HG03108 (cell line): Measurements from ENCODE around the gene HMGB2.
A peak's percentile ranks its signal among the peaks of the same experiment; 100 is the strongest.

Source experiments
- ATAC-seq: cut with Tn5 transposase; IDR thresholded peaks from one replicate; pipeline ENCODE4 v1.9.1; 2021; ENCODE audit warnings: moderate library complexity; ENCODE audit not compliant: unreplicated experiment

Gene HMGB2

GRCh38 chr4:173334085-173334890, at the start of gene HMGB2:
TSS of gene HMGB2 (minus strand) at chr4:173334358. CDS start at chr4:173333649, 709 bp downstream.
- ATAC-seq = peak; percentile 93

- ATAC-seq = no peak
These were observed 48.2 kb upstream of the HMGB2 start for GRCh38 chr4:173382349-173382748.

GRCh38 chr4:173381610-173382009, 47.5 kb upstream of the HMGB2 start:
- ATAC-seq = no peak

GRCh38 chr4:173380987-173381386, 46.8 kb upstream of the HMGB2 start:
- no peak for ATAC-seq

GRCh38 chr4:173379929-173380328, 45.8 kb upstream of the HMGB2 start:
- ATAC-seq = no peak

- no peak for ATAC-seq
These were observed 40.4 kb upstream of the HMGB2 start for GRCh38 chr4:173374588-173374987.

- ATAC-seq = peak; percentile 15
These were observed 37.4 kb upstream of the HMGB2 start for GRCh38 chr4:173371292-173372192.

GRCh38 chr4:173370477-173371291, 36.5 kb upstream of the HMGB2 start, which contains the start of gene SAP30:
TSS of gene SAP30 (plus strand) at chr4:173370954. CDS start at chr4:173371183, 229 bp downstream.
- ATAC-seq = peak; percentile 69

- ATAC-seq = peak; percentile 1
These were observed 35.9 kb upstream of the HMGB2 start for GRCh38 chr4:173370130-173370476.

- ATAC-seq = no peak
These were observed 33.8 kb upstream of the HMGB2 start for GRCh38 chr4:173367946-173368345.

GRCh38 chr4:173367285-173367684, 33.1 kb upstream of the HMGB2 start:
- ATAC-seq = peak; percentile 13

- ATAC-seq = no peak
These were observed 31.3 kb upstream of the HMGB2 start for GRCh38 chr4:173365359-173365996.

GRCh38 chr4:173362666-173363065, 28.5 kb upstream of the HMGB2 start:
- ATAC-seq = no peak

GRCh38 chr4:173360587-173361221, 26.5 kb upstream of the HMGB2 start:
- ATAC-seq = no peak

GRCh38 chr4:173357939-173358338, 23.8 kb upstream of the HMGB2 start:
- ATAC-seq = no peak

GRCh38 chr4:173347467-173347866, 13.3 kb upstream of the HMGB2 start:
- ATAC-seq = no peak

GRCh38 chr4:173346074-173346473, 11.9 kb upstream of the HMGB2 start:
- no peak for ATAC-seq

GRCh38 chr4:173345648-173346047, 11.5 kb upstream of the HMGB2 start:
- no peak for ATAC-seq

- ATAC-seq = no peak
These were observed 9.8 kb upstream of the HMGB2 start for GRCh38 chr4:173343832-173344397.

GRCh38 chr4:173337463-173337862, 3.3 kb upstream of the HMGB2 start:
- ATAC-seq = no peak
